Measurements from ENCODE around the gene RASSF6.
"Not testable (repeated sequence)": the region's sequence is repeated elsewhere in the genome, so short reads cannot be mapped to it uniquely, and the experiment has no call there.

Gene RASSF6

GRCh38 chr4:73620115-73620792, at the start of gene RASSF6:
TSS of gene RASSF6 (minus strand) at chr4:73620436. CDS start at chr4:73611795, 8,641 bp downstream.
- TF ChIP-seq ZFX (IDR thresholded peaks at IDR 0.05) (no peak), CTCF (conservative IDR thresholded peaks at IDR 0.05) (no peak)
- H3K27ac ChIP-seq: no peak within 1 kb of the TSS

GRCh38 chr4:73669410-73670183, 49.4 kb upstream of the RASSF6 start:
- TF ChIP-seq ZFX (IDR thresholded peaks at IDR 0.05) (no peak), CTCF (conservative IDR thresholded peaks at IDR 0.05) (no peak)
- H3K27ac ChIP-seq: no peak overlapping the region

GRCh38 chr4:73668782-73669201, 48.6 kb upstream of the RASSF6 start:
- no peak for TF ChIP-seq CTCF (conservative IDR thresholded peaks at IDR 0.05)
- no peak for TF ChIP-seq ZFX (IDR thresholded peaks at IDR 0.05)

GRCh38 chr4:73665924-73666323, 45.7 kb upstream of the RASSF6 start:
- not testable (repeated sequence) for H3K27ac ChIP-seq
- TF ChIP-seq CTCF (conservative IDR thresholded peaks at IDR 0.05): peak; percentile 64

More at GRCh38 chr4:73668782-73669201, 48.6 kb upstream of the RASSF6 start:
- H3K27ac ChIP-seq: no peak overlapping the region

GRCh38 chr4:73664470-73664869, 44.2 kb upstream of the RASSF6 start:
- TF ChIP-seq ZFX (IDR thresholded peaks at IDR 0.05) (no peak), CTCF (conservative IDR thresholded peaks at IDR 0.05) (no peak)
- no peak overlapping the region for H3K27ac ChIP-seq

- no peak overlapping the region for H3K27ac ChIP-seq
- no peak for TF ChIP-seq CTCF (conservative IDR thresholded peaks at IDR 0.05)
- TF ChIP-seq ZFX (IDR thresholded peaks at IDR 0.05): no peak
Measured at GRCh38 chr4:73663576-73663975, 43.3 kb upstream of the RASSF6 start.
